GM19035 (cell line): ENCODE data around the gene PMEL.

Experiments used
- ATAC-seq: cut with Tn5 transposase; IDR thresholded peaks from one replicate; pipeline ENCODE4 v1.9.1; 2021; ENCODE audit not compliant: unreplicated experiment

The PMEL gene

GRCh38 chr12:55942577-55943136, 23.2 kb downstream of the PMEL start:
- ATAC-seq: no peak

DNA sequence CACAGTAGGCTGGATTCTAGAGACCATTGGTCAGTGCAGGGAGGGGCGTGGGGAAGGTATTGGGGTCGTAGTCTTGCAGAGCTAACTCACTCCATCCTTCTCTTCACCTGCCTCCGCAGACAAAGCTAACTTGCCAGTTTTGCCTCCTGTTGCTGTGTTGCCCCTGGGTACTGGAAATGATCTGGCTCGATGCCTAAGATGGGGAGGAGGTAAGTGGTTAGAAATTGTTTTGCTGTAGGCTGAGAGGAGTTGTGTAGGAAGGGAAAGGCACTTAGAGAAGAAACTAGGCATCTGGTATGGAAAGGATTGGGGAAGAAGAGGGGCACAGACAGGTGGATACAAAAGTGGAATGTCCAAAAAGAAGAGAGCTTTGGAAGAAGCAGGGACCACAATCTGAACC, 23.8 kb downstream of the PMEL start:
- no peak for ATAC-seq

- peak; percentile 97 for ATAC-seq
Measured at GRCh38 chr12:55940065-55940732, 25.6 kb downstream of the PMEL start.

GRCh38 chr12:55938826-55939501, 26.9 kb downstream of the PMEL start:
- ATAC-seq: no peak

- ATAC-seq: no peak
Measured at GRCh38 chr12:55937981-55938380, 27.9 kb downstream of the PMEL start.

DNA sequence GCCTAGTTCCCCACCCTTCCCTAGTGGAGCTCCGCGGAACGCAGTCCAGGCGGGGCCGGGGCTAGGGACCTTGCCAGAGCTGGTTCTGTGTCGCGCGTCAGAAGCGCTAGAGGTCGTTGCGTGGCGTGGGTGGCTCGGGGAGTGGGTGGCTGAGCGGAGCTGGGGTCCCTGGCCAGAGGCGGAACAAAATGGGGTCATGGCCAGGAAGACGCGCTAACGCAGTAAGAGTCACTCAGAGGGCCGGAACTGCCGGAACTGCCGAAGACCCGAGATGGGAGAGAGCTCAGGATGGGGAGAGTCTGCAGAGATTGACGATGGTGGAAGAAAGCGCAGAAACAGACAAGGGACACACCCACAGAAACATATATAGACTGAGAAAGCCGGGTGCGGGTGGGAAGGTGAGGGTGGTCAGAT, 30.1 kb downstream of the PMEL start:
- ATAC-seq: no peak

DNA sequence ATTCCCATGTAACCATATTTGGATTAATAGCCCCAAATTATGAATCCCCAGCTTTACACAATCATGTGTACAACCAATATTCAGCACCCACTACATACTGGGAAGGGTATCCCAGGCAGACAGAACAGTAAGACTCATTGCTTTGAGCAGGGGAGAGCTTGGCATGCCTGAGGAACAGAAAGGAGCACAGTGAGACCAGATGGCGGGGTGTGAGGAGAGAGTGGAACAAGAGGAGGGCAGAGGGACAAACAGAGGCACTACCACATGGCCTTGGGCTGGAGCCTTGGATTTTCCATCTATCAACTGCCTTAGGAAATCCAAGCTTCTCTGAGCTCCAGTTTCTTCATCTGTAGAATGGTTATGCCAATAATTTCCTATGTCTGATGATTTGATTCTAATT, 31.1 kb downstream of the PMEL start:
- ATAC-seq: no peak

DNA sequence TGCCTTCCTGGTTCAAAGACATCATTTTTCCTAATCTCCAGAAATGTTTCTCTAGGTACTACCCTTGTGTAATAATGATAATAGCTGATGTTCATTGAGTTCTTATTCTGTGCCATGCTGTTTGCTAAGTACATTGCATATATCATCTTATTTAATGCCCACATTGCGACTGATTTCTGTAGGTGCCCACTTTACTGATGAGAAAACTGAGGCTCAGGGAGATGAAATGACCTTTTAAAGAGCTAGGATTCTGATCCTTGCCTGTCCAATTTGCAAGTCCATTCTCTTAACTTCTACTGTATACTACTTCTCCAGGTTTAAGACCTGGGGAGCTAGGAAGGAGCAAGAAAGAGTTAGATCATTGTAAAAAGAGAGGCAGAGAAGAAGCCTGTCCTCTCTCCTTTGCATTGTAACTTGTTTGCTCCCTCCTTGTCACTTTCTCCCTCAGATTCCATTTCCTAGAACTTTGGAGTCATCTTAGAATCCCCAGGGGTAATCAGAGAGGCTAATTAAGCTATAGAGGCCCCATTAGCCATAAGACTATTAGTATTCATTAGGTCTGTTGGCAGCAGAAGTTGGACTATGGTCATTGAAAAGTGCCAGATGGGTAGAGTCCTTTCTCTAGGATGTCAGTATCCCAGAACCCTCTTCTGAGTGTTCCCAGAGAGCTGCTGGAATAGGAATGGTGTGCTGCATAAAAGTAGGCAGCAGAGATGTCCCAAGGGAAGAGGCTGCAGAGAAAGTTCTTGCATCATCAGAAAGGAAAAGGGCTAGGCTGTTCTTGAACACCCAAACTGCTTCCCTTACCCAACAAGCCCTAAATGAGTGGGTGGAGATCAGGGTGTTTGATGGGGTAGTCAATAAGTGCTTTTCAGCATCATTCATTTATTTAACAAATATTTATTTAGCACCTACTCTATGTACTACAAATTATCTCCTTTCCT, 31.8 kb downstream of the PMEL start:
- ATAC-seq: no peak

- ATAC-seq: no peak
Measured at GRCh38 chr12:55933169-55933798, 32.6 kb downstream of the PMEL start.

DNA sequence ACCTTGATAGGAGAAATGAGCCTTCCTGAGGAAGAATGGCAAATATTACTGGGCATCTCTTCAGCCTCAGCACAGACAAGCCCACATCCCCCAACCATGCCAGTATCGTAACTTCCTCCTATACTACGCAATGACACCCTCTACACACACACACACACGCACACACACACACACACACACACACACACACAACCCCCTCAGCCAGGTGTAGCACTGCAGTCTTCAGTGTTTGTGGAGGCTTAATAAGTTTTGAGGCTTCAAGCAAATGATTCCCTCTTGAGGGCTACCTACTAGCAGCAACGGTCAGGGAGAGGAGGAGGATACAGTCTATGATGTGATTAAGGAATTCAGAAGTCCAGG, 33.3 kb downstream of the PMEL start:
- ATAC-seq: no peak

GRCh38 chr12:55931780-55932550, 33.9 kb downstream of the PMEL start:
- no peak for ATAC-seq

- no peak for ATAC-seq
Measured at GRCh38 chr12:55931317-55931779, 34.5 kb downstream of the PMEL start.

DNA sequence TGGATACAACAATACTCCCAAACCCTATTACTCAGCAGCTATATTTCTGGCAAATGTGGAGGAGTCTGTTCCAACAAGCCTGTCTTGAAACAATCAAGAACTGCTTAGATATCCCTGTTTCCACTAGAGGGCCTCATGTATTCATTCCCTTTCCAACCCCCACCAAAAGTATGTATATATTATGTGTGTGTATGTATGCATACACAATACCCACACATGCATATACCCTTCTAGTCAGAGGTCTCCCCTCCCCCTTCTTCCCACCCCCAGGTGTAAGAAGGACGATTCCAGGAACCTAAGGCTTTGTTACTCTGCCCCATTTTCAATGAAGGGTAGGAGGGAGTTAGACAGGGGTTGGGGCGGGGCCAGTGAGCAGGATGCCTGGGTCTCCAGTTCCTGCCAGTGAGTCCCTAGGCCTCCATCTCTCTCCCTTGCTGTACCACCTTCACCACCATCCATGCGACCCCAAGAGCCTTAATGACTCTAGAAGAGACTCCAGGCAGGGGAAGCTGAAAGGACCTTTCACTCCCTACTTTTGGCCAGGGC, 35.0 kb downstream of the PMEL start, which contains the start of gene DGKA:
TSS of gene DGKA (plus strand) at position 392 of the 546 bp plus-strand sequence. CDS start 5,342 bp downstream, outside the sequence.
- ATAC-seq: no peak

DNA sequence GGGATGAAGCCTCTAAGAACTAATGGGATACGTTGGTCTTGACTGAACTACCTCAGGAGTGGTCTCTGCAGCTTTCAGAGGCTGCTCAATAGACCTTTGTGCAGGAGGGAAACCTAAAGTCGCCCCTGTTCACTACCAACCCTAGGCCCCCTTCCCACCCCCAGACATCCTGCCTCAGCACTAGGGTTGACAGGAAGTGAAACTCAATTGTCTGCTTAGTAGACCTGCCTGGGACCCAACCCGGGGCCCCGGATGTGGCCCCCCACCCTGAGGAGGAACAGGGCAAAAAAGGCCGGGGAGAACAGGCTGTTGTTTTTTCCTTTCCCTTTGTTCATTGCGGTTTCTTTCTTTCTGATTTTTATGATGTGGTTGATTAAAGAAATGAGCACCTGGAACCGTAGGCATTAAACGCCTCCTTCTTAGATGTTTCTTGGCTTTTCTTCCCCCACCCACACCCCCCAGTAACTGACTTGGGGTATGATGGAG, 36.5 kb downstream of the PMEL start:
- peak; percentile 30 for ATAC-seq

- ATAC-seq: peak; percentile 46
Measured at GRCh38 chr12:55927588-55928502, 38.0 kb downstream of the PMEL start, which contains the start of gene PYM1. Gene PYM1, minus strand, starts transcription at chr12:55927894. Its CDS starts 133 bp downstream, at chr12:55927761.

GRCh38 chr12:55926738-55927587, 38.9 kb downstream of the PMEL start:
- peak; percentile 43 for ATAC-seq
